ENCODE results near the gene UBIAD1.

- no peak for TF ChIP-seq CBX5 (IDR thresholded peaks at IDR 0.05; ENCODE audit: borderline replicate concordance, low read depth)
- TF ChIP-seq MYNN (IDR thresholded peaks at IDR 0.05), result no peak
- no peak for TF ChIP-seq MYNN (CRISPR knock-in tag; IDR thresholded peaks at IDR 0.05)
- TF ChIP-seq MECOM (CRISPR knock-in tag; IDR thresholded peaks at IDR 0.05), result no peak
- TF ChIP-seq HNRNPL (IDR thresholded peaks at IDR 0.05; ENCODE audit: low read depth, low read length), result no peak
- TF ChIP-seq NR2C2 (CRISPR knock-in tag; IDR thresholded peaks at IDR 0.05), result no peak
- no peak for TF ChIP-seq NR2C2 (tag; IDR thresholded peaks at IDR 0.05)
These were observed 39.8 kb upstream of the UBIAD1 start for GRCh38 chr1:11233208-11233607.
